SK-N-SH (cell line): ENCODE measurements around the gene LIN9.

Experiments
- CTCF ChIP-seq: fragments of 200-600 bp; sonication (generic); IDR thresholded peaks from 2 replicates; pipeline ENCODE4 v1.6.1; 2017; ENCODE audit warnings: antibody characterized with exemption, mild to moderate bottlenecking, moderate library complexity
- ELF1 ChIP-seq: IDR thresholded peaks from 2 replicates; pipeline ENCODE4 v1.4.0; 2012
- EZH2phosphoT487 ChIP-seq: fragments of 200-600 bp; sonication (generic); IDR thresholded peaks from 2 replicates; pipeline ENCODE4 v1.6.1; 2017; ENCODE audit warnings: low read depth, mixed run types, mild to moderate bottlenecking, antibody characterized with exemption, moderate library complexity, borderline replicate concordance
- FOSL2 ChIP-seq: IDR thresholded peaks from 2 replicates; pipeline ENCODE4 v1.4.0; 2012; ENCODE audit warnings: low read depth, mild to moderate bottlenecking, moderate library complexity, borderline replicate concordance
- RCOR1 ChIP-seq: fragments of 150-350 bp; IDR thresholded peaks from 2 replicates; pipeline ENCODE4 v1.6.1; 2017; ENCODE audit warnings: antibody characterized with exemption, low read length
- REST ChIP-seq: IDR thresholded peaks from 2 replicates; pipeline ENCODE4 v1.6.1; 2012; ENCODE audit warnings: mild to moderate bottlenecking, low read depth, low read length, moderate library complexity

- TF ChIP-seq CTCF = no peak
- TF ChIP-seq RCOR1 = no peak
- no peak for TF ChIP-seq FOSL2
- no peak for TF ChIP-seq EZH2phosphoT487
- no peak for TF ChIP-seq REST
- TF ChIP-seq ELF1 = no peak
Observed at GRCh38 chr1:226255380-226255779, 53.6 kb downstream of the LIN9 start.
